GM19468 (cell line): Measurements from ENCODE around the gene INKA1.

ENCODE experiments used
- ATAC-seq: cut with Tn5 transposase; IDR thresholded peaks from one replicate; pipeline ENCODE4 v1.9.1; 2021; ENCODE audit warnings: mild to moderate bottlenecking, moderate library complexity, moderate number of reproducible peaks; ENCODE audit not compliant: unreplicated experiment; ENCODE audit errors: extremely low read depth

Gene INKA1

GRCh38 chr3:49785565-49786356 is 17.3 kb upstream of the INKA1 start:
- ATAC-seq, result peak; percentile 12

GRCh38 chr3:49786357-49787181 is 16.5 kb upstream of the INKA1 start, which contains the start of gene IP6K1:
Gene IP6K1, minus strand, starts transcription at chr3:49786542. Its CDS starts 38,502 bp downstream, at chr3:49748040.
- ATAC-seq, result peak; percentile 97

- ATAC-seq, result no peak
Measured at GRCh38 chr3:49787182-49787464, 15.9 kb upstream of the INKA1 start.

- ATAC-seq, result no peak
Measured at GRCh38 chr3:49787536-49787935, 15.5 kb upstream of the INKA1 start.

GRCh38 chr3:49788056-49788455 is 15.0 kb upstream of the INKA1 start:
- ATAC-seq, result no peak

GRCh38 chr3:49790626-49791411 is 12.2 kb upstream of the INKA1 start:
- no peak for ATAC-seq

- no peak for ATAC-seq
Measured at GRCh38 chr3:49791571-49791970, 11.5 kb upstream of the INKA1 start.

- ATAC-seq, result no peak
Measured at GRCh38 chr3:49792371-49793150, 10.5 kb upstream of the INKA1 start.

DNA sequence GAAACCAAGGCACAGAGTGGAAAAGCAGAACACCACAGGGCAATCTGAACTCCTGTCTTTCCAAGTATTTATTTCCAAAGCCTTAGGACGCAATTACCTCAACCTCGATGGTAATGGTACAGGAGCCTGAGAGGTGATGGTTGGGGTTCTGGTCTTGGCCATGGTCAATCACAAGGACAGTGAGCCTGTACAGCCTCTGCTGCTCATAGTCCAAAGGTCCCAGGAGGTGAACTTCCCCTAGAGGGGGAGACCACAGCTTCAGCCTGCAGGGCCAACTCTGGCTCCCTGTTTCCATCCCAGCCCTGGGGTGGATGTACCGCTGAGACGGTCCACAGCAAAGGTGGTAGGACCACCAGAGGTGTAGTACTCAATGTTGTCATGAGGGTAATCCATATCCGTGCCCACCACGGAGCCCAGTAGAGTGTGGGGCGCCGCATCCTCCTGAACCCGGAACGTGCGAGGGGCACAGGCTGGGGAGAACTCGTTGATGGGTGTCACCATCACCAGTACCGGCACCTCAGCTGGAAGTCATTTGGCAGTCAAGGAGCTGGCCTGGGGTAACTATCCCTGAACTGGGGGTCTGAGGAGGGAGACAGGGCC is 9.5 kb upstream of the INKA1 start:
- no peak for ATAC-seq

- no peak for ATAC-seq
Measured at GRCh38 chr3:49794431-49794830, 8.6 kb upstream of the INKA1 start.

- ATAC-seq, result no peak
Measured at GRCh38 chr3:49794926-49795905, 7.8 kb upstream of the INKA1 start.

DNA sequence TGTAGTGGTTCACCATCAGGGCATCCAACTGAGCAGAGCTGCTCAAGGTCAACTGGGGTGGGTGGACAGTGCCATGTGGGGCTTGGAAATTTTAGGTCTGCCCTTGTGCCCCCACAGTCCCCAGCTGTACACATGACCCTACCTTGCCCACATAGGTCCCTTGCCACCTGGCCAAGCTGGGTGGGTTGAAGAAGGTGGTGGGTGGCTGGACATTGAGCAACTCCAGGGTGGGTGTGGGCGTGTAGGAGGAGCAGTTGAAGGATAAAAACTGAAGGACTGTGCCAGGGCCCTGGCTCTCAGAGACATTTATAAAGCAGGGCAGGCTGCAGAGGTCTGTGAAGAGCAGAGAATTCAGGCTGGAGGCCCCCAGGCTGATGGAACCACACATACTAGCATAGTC is 4.0 kb upstream of the INKA1 start:
- ATAC-seq, result no peak

DNA sequence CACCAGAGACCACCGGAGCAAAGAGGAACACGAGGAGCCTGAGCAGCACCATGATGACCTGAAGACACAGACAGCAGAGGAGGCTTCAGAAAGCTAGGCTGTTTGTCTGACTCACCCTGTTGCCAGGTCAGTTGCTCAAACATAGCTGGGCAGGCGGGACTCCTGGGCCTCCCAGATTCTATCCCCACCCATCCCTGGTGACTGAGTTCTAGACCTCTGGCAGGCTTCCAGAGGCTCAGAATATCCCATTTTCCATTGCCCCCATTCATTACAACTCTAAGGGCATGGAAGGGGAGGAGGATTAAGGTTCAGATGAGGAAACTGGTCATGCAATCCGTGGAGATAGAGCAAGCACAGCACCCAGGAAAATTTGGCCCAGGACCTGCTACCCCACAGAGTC is 3.3 kb upstream of the INKA1 start, which contains the start of gene CDHR4:
CDHR4 (minus strand) TSS at position 113 of the 400 bp plus-strand sequence; CDS start at position 52, 61 bp downstream.
- no peak for ATAC-seq

DNA sequence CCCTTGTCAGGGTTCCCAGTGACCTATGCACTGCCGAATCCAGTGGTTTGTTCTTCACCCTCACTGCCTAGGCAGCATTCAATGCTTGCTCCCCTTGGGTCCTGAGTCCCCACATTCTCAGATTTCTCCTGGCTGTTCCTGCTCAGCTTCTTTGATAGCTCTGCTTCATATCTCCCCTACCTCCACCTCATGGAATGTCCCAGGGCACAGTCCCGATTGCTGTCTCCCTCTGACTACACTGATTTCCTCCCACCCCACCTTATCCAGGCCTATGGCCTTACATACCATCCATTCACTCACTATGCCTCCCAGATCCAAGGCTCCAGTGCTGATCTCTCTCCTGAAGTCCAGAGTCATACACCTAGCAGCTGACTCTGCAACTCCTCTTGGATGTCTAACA is 1.9 kb upstream of the INKA1 start:
- no peak for ATAC-seq

GRCh38 chr3:49803465-49804140 is 542 bp downstream of the INKA1 start:
- no peak for ATAC-seq

GRCh38 chr3:49804141-49805041 is 1.3 kb downstream of the INKA1 start:
- no peak for ATAC-seq

GRCh38 chr3:49805367-49805782 is 2.3 kb downstream of the INKA1 start:
- ATAC-seq, result no peak
